Mesenchymal stem cell (in vitro differentiated cells and primary cell): ENCODE results near the gene H2BK1.
A peak's percentile ranks its signal among the peaks of the same experiment; 100 is the strongest.

Experiments
- DNase-seq: peaks from one replicate; pipeline ENCODE4 v3.0.0-alpha.2; 2013
- H2AFZ ChIP-seq: one replicate; pipeline ENCODE4 v1.6.1; 2013; ENCODE audit warnings: low read depth, mild to moderate bottlenecking, control low read depth, inconsistent platforms, low read length, moderate library complexity
- H2AK5ac ChIP-seq: 2 replicates; pipeline ENCODE4 v1.6.1; 2013; ENCODE audit warnings: low read length, moderate library complexity, mild to moderate bottlenecking, inconsistent platforms; ENCODE audit not compliant: severe bottlenecking
- H2BK120ac ChIP-seq: one replicate; pipeline ENCODE4 v1.6.1; 2013; ENCODE audit warnings: low read depth, mild to moderate bottlenecking, inconsistent platforms, low read length, moderate library complexity
- H2BK12ac ChIP-seq, 2 experiments: one replicate each; pipeline ENCODE4 v1.6.1; 2013; ENCODE audit warnings: inconsistent platforms in 2 of 2, low read length in 2 of 2, mild to moderate bottlenecking in 2 of 2, moderate library complexity in 2 of 2, control low read depth in 1 of 2
- H2BK15ac ChIP-seq: one replicate; pipeline ENCODE4 v1.6.1; 2013; ENCODE audit warnings: mild to moderate bottlenecking, low read depth, inconsistent platforms; ENCODE audit not compliant: poor library complexity, severe bottlenecking
- H2BK5ac ChIP-seq: 2 replicates; pipeline ENCODE4 v1.6.1; 2013; ENCODE audit warnings: low read depth, mild to moderate bottlenecking, low read length, control low read depth, inconsistent platforms; ENCODE audit not compliant: poor library complexity, severe bottlenecking
- H3K14ac ChIP-seq, 2 experiments: one replicate each; pipeline ENCODE4 v1.6.1; 2013; ENCODE audit warnings: inconsistent platforms in 2 of 2, low read length in 2 of 2, control low read depth in 1 of 2, mild to moderate bottlenecking in 1 of 2, moderate library complexity in 1 of 2
- H3K18ac ChIP-seq, 2 experiments: one replicate each; pipeline ENCODE4 v1.6.1; 2013; ENCODE audit warnings: inconsistent platforms in 2 of 2, low read length in 2 of 2, control low read depth in 1 of 2, low read depth in 1 of 2, mild to moderate bottlenecking in 1 of 2
- H3K23ac ChIP-seq, 2 experiments: one replicate each; pipeline ENCODE4 v1.6.1; 2013; ENCODE audit warnings: inconsistent platforms in 2 of 2, low read length in 2 of 2, mild to moderate bottlenecking in 2 of 2, moderate library complexity in 2 of 2, control low read depth in 1 of 2
- H3K27ac ChIP-seq: 2 replicates; pipeline ENCODE4 v1.5.1; 2013; ENCODE audit warnings: mild to moderate bottlenecking, moderate library complexity, low read length, control low read depth, inconsistent platforms; ENCODE audit not compliant: poor library complexity, severe bottlenecking
- H3K27me3 ChIP-seq, 2 experiments: 2 replicates each; pipeline versions ENCODE4 v1.6.1 to v1.7.0; 2013; ENCODE audit warnings: low read length in 2 of 2, mild to moderate bottlenecking in 2 of 2, moderate library complexity in 2 of 2, control low read depth in 1 of 2, inconsistent platforms in 1 of 2; ENCODE audit not compliant: control insufficient read depth in 1 of 2, insufficient read depth in 1 of 2
- H3K36me3 ChIP-seq, 2 experiments: 2 replicates each; pipeline versions ENCODE4 v1.6.1 to v1.7.0; 2013; ENCODE audit warnings: low read length in 2 of 2, control low read depth in 1 of 2, inconsistent platforms in 1 of 2, low read depth in 1 of 2, mild to moderate bottlenecking in 1 of 2; ENCODE audit not compliant: insufficient read depth in 2 of 2, control insufficient read depth in 1 of 2
- H3K4ac ChIP-seq, 2 experiments: one replicate each; pipeline ENCODE4 v1.6.1; 2013; ENCODE audit warnings: inconsistent platforms in 2 of 2, low read length in 2 of 2, mild to moderate bottlenecking in 2 of 2, moderate library complexity in 2 of 2, control low read depth in 1 of 2, low read depth in 1 of 2
- H3K4me1 ChIP-seq: 2 replicates; pipeline ENCODE4 v1.6.1; 2013; ENCODE audit warnings: low read depth, low read length, control low read depth; ENCODE audit not compliant: control insufficient read depth, insufficient read depth
- H3K4me2 ChIP-seq: 2 replicates; pipeline ENCODE4 v1.6.1; 2013; ENCODE audit warnings: low read length, mild to moderate bottlenecking, inconsistent platforms; ENCODE audit not compliant: poor library complexity, severe bottlenecking
- H3K4me3 ChIP-seq, 2 experiments: 2 replicates each; pipeline versions ENCODE4 v1.5.1 to v1.7.0; 2013; ENCODE audit warnings: low read length in 2 of 2, mild to moderate bottlenecking in 2 of 2, control low read depth in 1 of 2, low read depth in 1 of 2; ENCODE audit not compliant: insufficient read depth in 1 of 2
- H3K79me1 ChIP-seq: replicated peaks from 2 replicates; pipeline ENCODE4 v1.6.1; 2013; ENCODE audit warnings: mild to moderate bottlenecking, control low read depth, low read length, inconsistent platforms; ENCODE audit not compliant: poor library complexity, severe bottlenecking
- H3K9ac ChIP-seq: 2 replicates; pipeline ENCODE4 v1.7.0; 2013; ENCODE audit warnings: mild to moderate bottlenecking, low read length, moderate library complexity
- H3K9me3 ChIP-seq: 2 replicates; pipeline ENCODE4 v1.7.0; 2013; ENCODE audit warnings: mild to moderate bottlenecking, low read length; ENCODE audit not compliant: control insufficient read depth
- H4K8ac ChIP-seq: one replicate; pipeline ENCODE4 v1.6.1; 2013; ENCODE audit warnings: inconsistent platforms, mild to moderate bottlenecking, low read length, moderate library complexity
- H4K91ac ChIP-seq: one replicate; pipeline ENCODE4 v1.6.1; 2013; ENCODE audit warnings: mild to moderate bottlenecking, low read length, inconsistent platforms
- WGBS: methylation state at CpG from one replicate; pipeline ENCODE4 v1.1.7; 2013; ENCODE audit warnings: mixed read lengths; 5-methylcytosine and 5-hydroxymethylcytosine counted together

H2BK1 gene

DNA sequence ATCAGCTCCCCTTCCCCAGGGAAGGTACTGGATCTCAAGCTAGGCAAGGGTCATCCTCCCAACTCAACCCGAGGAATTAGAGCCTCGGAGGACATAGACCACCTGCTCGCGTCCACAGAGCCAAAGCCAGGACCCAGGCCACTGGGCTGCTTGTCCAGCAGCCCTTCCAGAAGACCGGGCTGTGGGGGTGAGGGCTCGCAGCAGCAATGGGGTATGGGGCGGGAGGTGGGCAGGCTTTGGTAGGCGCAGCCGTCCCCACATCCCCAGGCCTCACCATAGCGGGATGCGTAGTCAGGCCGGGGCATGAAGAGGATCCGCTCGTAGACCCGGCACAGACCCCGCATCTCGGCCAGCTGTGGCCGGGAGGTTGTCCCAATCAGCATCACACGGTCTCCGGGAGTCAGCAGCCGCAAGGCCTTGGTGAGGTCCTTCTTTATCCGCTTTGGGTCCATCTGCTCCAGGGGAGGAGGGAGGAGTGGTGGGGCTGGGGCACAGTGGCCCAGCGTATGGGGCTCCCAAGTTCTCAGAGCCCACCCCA, 18.2 kb downstream of the H2BK1 start:
- Histone ChIP-seq H2AFZ (no peak overlapping the region), H4K8ac (no peak overlapping the region), H3K23ac (peak overlapping the region in 1 of 2 experiments; percentile 14), H3K4me1 (no peaks in the 10 kb centered on the region), H2BK5ac (no peak overlapping the region), H2BK15ac (no peak overlapping the region), H3K4me3 (no peak overlapping the region), H3K36me3 (no peaks in the 10 kb centered on the region), H3K27ac (no peak overlapping the region), H2AK5ac (no peak overlapping the region), H3K9me3 (peaks cover 6% of the 10 kb centered on the region), H3K4ac (no peak overlapping the region), H3K4me2 (no peak overlapping the region), H3K18ac (no peak overlapping the region), H3K79me1 (no peaks in the 10 kb centered on the region), H2BK12ac (no peak overlapping the region), H2BK120ac (no peak overlapping the region), H3K27me3 (peaks cover 78 to 96% of the 10 kb centered on the region in 2 experiments), H4K91ac (no peak overlapping the region), H3K14ac (no peak overlapping the region), H3K9ac (no peak overlapping the region)
- 93% methylated on average over 21 of the region's 23 CpGs for WGBS
- no peak for DNase-seq

DNA sequence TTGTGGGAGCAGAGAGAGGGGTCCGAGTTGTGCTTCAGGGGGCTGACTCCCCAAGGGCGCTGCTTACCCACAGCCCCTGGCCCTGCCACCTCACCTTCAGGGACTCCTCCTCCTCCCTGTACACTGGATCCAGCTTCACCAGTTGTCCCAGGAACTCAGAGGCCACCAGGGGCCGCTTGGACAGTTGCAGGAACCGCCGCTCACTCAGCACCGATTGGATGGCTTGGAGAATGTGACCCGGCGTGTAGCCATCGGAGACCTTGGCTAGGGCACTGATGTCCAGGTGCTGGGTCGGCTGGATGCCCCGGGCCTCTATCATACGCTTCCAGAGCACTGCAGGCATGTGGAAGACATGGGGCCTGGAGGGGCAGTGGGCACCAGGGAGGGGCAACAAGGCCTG, 18.7 kb downstream of the H2BK1 start:
- Histone ChIP-seq H3K79me1 (no peaks in the 10 kb centered on the region), H3K4me3 (no peak overlapping the region), H3K27ac (no peak overlapping the region), H3K4me2 (no peak overlapping the region), H3K18ac (no peak overlapping the region), H3K4me1 (no peaks in the 10 kb centered on the region), H2AK5ac (no peak overlapping the region), H3K36me3 (no peaks in the 10 kb centered on the region), H4K91ac (no peak overlapping the region), H3K14ac (no peak overlapping the region), H3K27me3 (peaks cover 73 to 96% of the 10 kb centered on the region in 2 experiments), H3K9me3 (peaks cover 6% of the 10 kb centered on the region), H2BK5ac (no peak overlapping the region), H3K23ac (peak overlapping the region in 1 of 2 experiments; percentile 14), H2BK15ac (no peak overlapping the region), H3K4ac (no peak overlapping the region), H2BK120ac (no peak overlapping the region), H3K9ac (no peak overlapping the region), H2BK12ac (no peak overlapping the region), H4K8ac (no peak overlapping the region), H2AFZ (no peak overlapping the region)
- 82% methylated on average over 12 of the region's 12 CpGs for WGBS
- no peak for DNase-seq

DNA sequence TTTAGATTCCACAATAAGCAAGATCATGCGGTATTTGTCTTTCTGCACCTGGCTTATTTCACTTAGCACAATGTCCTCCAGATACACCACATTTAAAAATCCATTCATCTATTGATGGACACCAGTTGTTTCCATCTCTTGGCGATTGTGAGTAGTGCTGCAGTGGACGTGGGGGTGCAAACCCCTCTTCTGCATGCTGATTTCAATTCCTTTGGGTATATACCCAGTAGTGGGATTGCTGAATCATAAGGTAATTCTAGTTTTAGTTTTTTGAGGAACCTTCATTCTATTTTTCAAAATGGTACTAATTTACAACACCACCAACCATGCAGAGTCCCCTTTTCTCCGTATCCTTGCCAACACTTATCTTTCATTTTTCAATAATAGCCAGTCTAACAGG, 21.2 kb downstream of the H2BK1 start:
- no peak overlapping the region for H2AK5ac ChIP-seq
- H3K18ac ChIP-seq: no peak overlapping the region
- no peak overlapping the region for H4K91ac ChIP-seq
- H3K9ac ChIP-seq: no peak overlapping the region
- H3K4ac ChIP-seq: no peak overlapping the region
- no peak overlapping the region for H3K4me2 ChIP-seq
- WGBS: 100% methylated on average over 1 of the region's 4 CpGs
- no peak for DNase-seq
- H3K79me1 ChIP-seq: no peaks in the 10 kb centered on the region
- H3K9me3 ChIP-seq: peaks cover 6% of the 10 kb centered on the region
- H3K4me3 ChIP-seq: no peak overlapping the region
- H2BK5ac ChIP-seq: no peak overlapping the region
- no peak overlapping the region for H2BK12ac ChIP-seq
- H2BK120ac ChIP-seq: no peak overlapping the region
- H4K8ac ChIP-seq: no peak overlapping the region
- no peaks in the 10 kb centered on the region for H3K36me3 ChIP-seq
- no peak overlapping the region for H3K27ac ChIP-seq
- no peak overlapping the region for H2BK15ac ChIP-seq
- H2AFZ ChIP-seq: no peak overlapping the region
- H3K14ac ChIP-seq: no peak overlapping the region
- peaks cover 48 to 83% of the 10 kb centered on the region in 2 experiments for H3K27me3 ChIP-seq
- H3K23ac ChIP-seq: no peak overlapping the region
- H3K4me1 ChIP-seq: no peaks in the 10 kb centered on the region

DNA sequence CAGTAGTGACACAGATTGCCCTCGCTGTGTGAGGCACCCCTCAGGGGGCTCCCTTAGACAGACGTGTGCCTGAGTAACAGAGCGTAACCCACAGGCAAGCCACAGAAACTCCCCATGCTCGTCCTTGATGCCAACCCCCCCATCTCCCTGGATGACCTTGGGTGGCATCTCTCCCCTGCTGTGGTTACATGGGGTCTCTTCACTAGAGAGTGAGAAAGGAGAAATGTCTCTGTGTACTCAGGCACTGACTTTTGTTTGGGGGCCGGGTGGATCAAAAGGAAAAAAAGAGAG, 22.1 kb downstream of the H2BK1 start:
- H2BK15ac ChIP-seq: no peak overlapping the region
- no peak overlapping the region for H2BK120ac ChIP-seq
- peaks cover 43 to 77% of the 10 kb centered on the region in 2 experiments for H3K27me3 ChIP-seq
- no peak overlapping the region for H3K4ac ChIP-seq
- H3K4me1 ChIP-seq: no peaks in the 10 kb centered on the region
- no peak overlapping the region for H2AK5ac ChIP-seq
- H3K18ac ChIP-seq: no peak overlapping the region
- no peak overlapping the region for H2AFZ ChIP-seq
- no peak for DNase-seq
- H3K4me2 ChIP-seq: no peak overlapping the region
- 66% methylated on average over 2 of the region's 5 CpGs for WGBS
- H3K9ac ChIP-seq: no peak overlapping the region
- H3K36me3 ChIP-seq: no peaks in the 10 kb centered on the region
- H3K23ac ChIP-seq: no peak overlapping the region
- H3K27ac ChIP-seq: no peak overlapping the region
- no peak overlapping the region for H4K91ac ChIP-seq
- no peak overlapping the region for H4K8ac ChIP-seq
- no peak overlapping the region for H3K4me3 ChIP-seq
- H2BK5ac ChIP-seq: no peak overlapping the region
- peaks cover 6% of the 10 kb centered on the region for H3K9me3 ChIP-seq
- H3K79me1 ChIP-seq: no peaks in the 10 kb centered on the region
- no peak overlapping the region for H2BK12ac ChIP-seq
- H3K14ac ChIP-seq: no peak overlapping the region
